SJSA1 (cell line): ENCODE data around the gene RELN. TPM values are rescaled to one million over a fixed set of nuclear protein-coding genes. Genes with fewer than 3 reads are reported as not detected.
"Not testable (repeated sequence)": the region's sequence is repeated elsewhere in the genome, so short reads cannot be mapped to it uniquely, and the experiment has no call there.

Source experiments
- DNase-seq, 2 experiments: peaks; one replicate each; pipeline ENCODE4 v3.0.0-alpha.2; 2015 to 2020; ENCODE audit warnings: low spot score in 2 of 2, low read depth in 1 of 2
- H3K27ac ChIP-seq: fragments of 250-450 bp; sonication (Bioruptor Pico); 2 replicates; pipeline ENCODE4 v1.5.1; 2020; ENCODE audit warnings: mild to moderate bottlenecking, moderate library complexity
- H3K27me3 ChIP-seq: fragments of 250-450 bp; sonication (Bioruptor Pico); replicated peaks from 2 replicates; pipeline ENCODE4 v1.5.1; 2020; ENCODE audit warnings: mild to moderate bottlenecking, moderate library complexity
- H3K36me3 ChIP-seq: fragments of 250-450 bp; sonication (Bioruptor Pico); 2 replicates; pipeline ENCODE4 v1.5.1; 2020; ENCODE audit warnings: mild to moderate bottlenecking
- H3K4me1 ChIP-seq: fragments of 250-450 bp; sonication (Bioruptor Pico); replicated peaks from 2 replicates; pipeline ENCODE4 v1.6.1; 2021; ENCODE audit warnings: mild to moderate bottlenecking
- H3K4me3 ChIP-seq: fragments of 250-450 bp; sonication (Bioruptor Pico); 2 replicates; pipeline ENCODE4 v1.5.1; 2020; ENCODE audit warnings: mild to moderate bottlenecking
- H3K9me3 ChIP-seq: fragments of 250-450 bp; sonication (Bioruptor Pico); replicated peaks from 2 replicates; pipeline ENCODE4 v1.5.1; 2020; ENCODE audit warnings: mild to moderate bottlenecking
- total RNA-seq: library from RNA; depleted of rRNA; stranded (reverse); fragments of >200 nt; shearing (Covaris generic); gene quantifications from 2 replicates; pipeline ENCODE4 v1.2.3, GENCODE V29; 2014

Gene RELN
- total RNA-seq, 1 experiment from 2014 or later: 0.03 TPM

GRCh38 chr7:103859709-103860108, 129.7 kb downstream of the RELN start:
- H3K36me3 ChIP-seq: no peaks in the 10 kb centered on the region
- DNase-seq: no peak
- no peaks in the 10 kb centered on the region for H3K9me3 ChIP-seq
- no peaks in the 10 kb centered on the region for H3K4me1 ChIP-seq
- H3K27ac ChIP-seq: no peak overlapping the region
- H3K27me3 ChIP-seq: no peaks in the 10 kb centered on the region; the same call in 1 of the 2 replicates
- no peak overlapping the region for H3K4me3 ChIP-seq

- Histone ChIP-seq H3K27ac (no peak overlapping the region), H3K4me1 (no peaks in the 10 kb centered on the region), H3K36me3 (no peaks in the 10 kb centered on the region), H3K27me3 (no peaks in the 10 kb centered on the region; the same call in 1 of the 2 replicates), H3K4me3 (no peak overlapping the region), H3K9me3 (no peaks in the 10 kb centered on the region)
- DNase-seq: no peak
These were observed 132.0 kb downstream of the RELN start for GRCh38 chr7:103857435-103857834.

- no peaks in the 10 kb centered on the region for H3K9me3 ChIP-seq
These were observed 132.5 kb downstream of the RELN start for GRCh38 chr7:103856929-103857328.

GRCh38 chr7:103855671-103856070, 133.8 kb downstream of the RELN start:
- Histone ChIP-seq H3K27me3 (no peaks in the 10 kb centered on the region), H3K9me3 (no peaks in the 10 kb centered on the region), H3K4me3 (no peak overlapping the region), H3K36me3 (no peaks in the 10 kb centered on the region), H3K27ac (no peak overlapping the region), H3K4me1 (no peaks in the 10 kb centered on the region)
- DNase-seq: no peak

More at GRCh38 chr7:103856929-103857328, 132.5 kb downstream of the RELN start:
- Histone ChIP-seq H3K27me3 (no peaks in the 10 kb centered on the region; the same call in 1 of the 2 replicates), H3K4me1 (no peaks in the 10 kb centered on the region), H3K36me3 (no peaks in the 10 kb centered on the region), H3K4me3 (no peak overlapping the region), H3K27ac (no peak overlapping the region)
- DNase-seq: no peak

- no peaks in the 10 kb centered on the region for H3K36me3 ChIP-seq
- no peaks in the 10 kb centered on the region for H3K27me3 ChIP-seq
- DNase-seq: no peak
- H3K4me1 ChIP-seq: no peaks in the 10 kb centered on the region
- H3K9me3 ChIP-seq: no peaks in the 10 kb centered on the region
- no peak overlapping the region for H3K27ac ChIP-seq
- no peak overlapping the region for H3K4me3 ChIP-seq
These were observed 134.8 kb downstream of the RELN start for GRCh38 chr7:103854611-103855010.

- no peaks in the 10 kb centered on the region for H3K9me3 ChIP-seq
- H3K4me1 ChIP-seq: no peaks in the 10 kb centered on the region
- DNase-seq: no peak
- H3K27me3 ChIP-seq: no peaks in the 10 kb centered on the region
- no peak overlapping the region for H3K27ac ChIP-seq
- H3K36me3 ChIP-seq: no peaks in the 10 kb centered on the region
- H3K4me3 ChIP-seq: no peak overlapping the region
These were observed 138.1 kb downstream of the RELN start for GRCh38 chr7:103851357-103851756.

- H3K27me3 ChIP-seq: peaks cover 4% of the 10 kb centered on the region; the same call in 1 of the 2 replicates
- no peaks in the 10 kb centered on the region for H3K4me1 ChIP-seq
These were observed 145.6 kb downstream of the RELN start for GRCh38 chr7:103843689-103844480.

GRCh38 chr7:103833401-103833800, 156.1 kb downstream of the RELN start:
- H3K27ac ChIP-seq: no peak overlapping the region
- DNase-seq: no peak
- no peak overlapping the region for H3K4me3 ChIP-seq
- H3K27me3 ChIP-seq: no peaks in the 10 kb centered on the region; the same call in 1 of the 2 replicates
- no peaks in the 10 kb centered on the region for H3K36me3 ChIP-seq
- H3K9me3 ChIP-seq: no peaks in the 10 kb centered on the region
- H3K4me1 ChIP-seq: no peaks in the 10 kb centered on the region

More at GRCh38 chr7:103843689-103844480, 145.6 kb downstream of the RELN start:
- Histone ChIP-seq H3K4me3 (no peak overlapping the region), H3K9me3 (no peaks in the 10 kb centered on the region), H3K27ac (no peak overlapping the region), H3K36me3 (no peaks in the 10 kb centered on the region)
- DNase-seq: no peak

- H3K9me3 ChIP-seq: no peaks in the 10 kb centered on the region
- no peaks in the 10 kb centered on the region; the same call in 1 of the 2 replicates for H3K27me3 ChIP-seq
- no peak overlapping the region for H3K27ac ChIP-seq
- no peak for DNase-seq
- H3K36me3 ChIP-seq: no peaks in the 10 kb centered on the region
- H3K4me3 ChIP-seq: no peak overlapping the region
- no peaks in the 10 kb centered on the region for H3K4me1 ChIP-seq
These were observed 157.0 kb downstream of the RELN start for GRCh38 chr7:103832438-103832837.

- Histone ChIP-seq H3K27ac (no peak overlapping the region), H3K4me3 (no peak overlapping the region), H3K9me3 (no peaks in the 10 kb centered on the region), H3K36me3 (no peaks in the 10 kb centered on the region), H3K4me1 (no peaks in the 10 kb centered on the region), H3K27me3 (no peaks in the 10 kb centered on the region)
- DNase-seq: no peak
These were observed 165.2 kb downstream of the RELN start for GRCh38 chr7:103824251-103824650.

GRCh38 chr7:103823084-103823483, 166.4 kb downstream of the RELN start:
- no peaks in the 10 kb centered on the region for H3K36me3 ChIP-seq
- no peaks in the 10 kb centered on the region for H3K4me1 ChIP-seq
- no peak overlapping the region for H3K4me3 ChIP-seq
- no peaks in the 10 kb centered on the region for H3K27me3 ChIP-seq
- H3K27ac ChIP-seq: no peak overlapping the region
- H3K9me3 ChIP-seq: no peaks in the 10 kb centered on the region
- DNase-seq: no peak

- H3K9me3 ChIP-seq: no peaks in the 10 kb centered on the region
- no peaks in the 10 kb centered on the region for H3K4me1 ChIP-seq
- H3K27me3 ChIP-seq: no peaks in the 10 kb centered on the region
- no peak for DNase-seq
- H3K4me3 ChIP-seq: no peak overlapping the region
- no peaks in the 10 kb centered on the region for H3K36me3 ChIP-seq
- H3K27ac ChIP-seq: no peak overlapping the region
These were observed 168.4 kb downstream of the RELN start for GRCh38 chr7:103821092-103821491.

GRCh38 chr7:103815972-103816371, 173.5 kb downstream of the RELN start:
- H3K4me3 ChIP-seq, H3K27ac ChIP-seq, H3K4me1 ChIP-seq, DNase-seq, H3K36me3 ChIP-seq, H3K9me3 ChIP-seq, H3K27me3 ChIP-seq: not testable (repeated sequence)

GRCh38 chr7:103813970-103814369, 175.5 kb downstream of the RELN start:
- no peak for DNase-seq
- H3K27me3 ChIP-seq: 0 out of 2 replicates have a peak, but pooled peaks cover 3% of the 10 kb centered on the region
- no peaks in the 10 kb centered on the region for H3K9me3 ChIP-seq
- no peaks in the 10 kb centered on the region for H3K36me3 ChIP-seq
- H3K4me3 ChIP-seq: no peak overlapping the region
- H3K4me1 ChIP-seq: no peaks in the 10 kb centered on the region
- no peak overlapping the region for H3K27ac ChIP-seq
